HEK293 (cell line): ENCODE measurements around the gene ARIH1.
"Not testable (repeated sequence)": the region's sequence is repeated elsewhere in the genome, so short reads cannot be mapped to it uniquely, and the experiment has no call there.

Experiments
- CTCF ChIA-PET: fragments of 350-600 bp; formaldehyde crosslinking; extraction: SDS; loops from one replicate; lab custom pipeline; 2021; ENCODE audit warnings: antibody characterized with exemption; lab: Yijun Ruan, JAX
- POLR2A ChIA-PET: fragments of 300-600 bp; formaldehyde crosslinking; extraction: SDS; loops from one replicate; lab custom pipeline; 2020; ENCODE audit warnings: antibody characterized with exemption, inconsistent platforms; lab: Yijun Ruan, JAX
- H3K27ac ChIP-seq: fragments of 200-500 bp; sonication (Bioruptor generic); 2 replicates; pipeline ENCODE4 v1.5.1; 2014; ENCODE audit warnings: low read depth, low read length, control low read depth, inconsistent platforms; ENCODE audit errors: extremely low read depth
- H3K36me3 ChIP-seq, 2 experiments: fragments of 200-500 bp in 1 of 2; sonication (Bioruptor generic) in 1 of 2; 1 replicate in 1 of 2; 2 replicates in 1 of 2; pipeline ENCODE4 v1.5.1; 2014 to 2017; ENCODE audit warnings: inconsistent platforms in 2 of 2, low read length in 2 of 2; ENCODE audit not compliant: control insufficient read depth in 2 of 2, insufficient read depth in 1 of 2
- H3K4me1 ChIP-seq: fragments of 200-500 bp; sonication (Bioruptor generic); 2 replicates; pipeline ENCODE4 v1.5.1; 2014; ENCODE audit warnings: mild to moderate bottlenecking, low read length, inconsistent platforms; ENCODE audit not compliant: control insufficient read depth, insufficient read depth
- H3K4me3 ChIP-seq: 2 replicates; pipeline ENCODE4 v1.5.1; 2011; ENCODE audit warnings: low read depth, mild to moderate bottlenecking, control low read depth, low read length, moderate library complexity
- H3K9me3 ChIP-seq: fragments of 200-500 bp; sonication (Bioruptor generic); 2 replicates; pipeline ENCODE4 v1.5.1; 2014; ENCODE audit warnings: low read depth, low read length, inconsistent platforms; ENCODE audit not compliant: control insufficient read depth, insufficient read depth
- EGR2 ChIP-seq: fragments of 450-650 bp; formaldehyde crosslinking; IDR thresholded peaks from 2 replicates; pipeline ENCODE4 v1.5.1; 2016; ENCODE audit warnings: low read depth, missing biosample characterization, missing genetic modification characterization
- GLI4 ChIP-seq: fragments of 450-650 bp; formaldehyde crosslinking; IDR thresholded peaks from 2 replicates; pipeline ENCODE4 v1.5.1; 2016; ENCODE audit warnings: missing biosample characterization, missing genetic modification characterization
- RBAK ChIP-seq: fragments of 450-650 bp; formaldehyde crosslinking; IDR thresholded peaks from 2 replicates; pipeline ENCODE4 v1.5.1; 2016; ENCODE audit warnings: missing biosample characterization, missing genetic modification characterization
- SCRT1 ChIP-seq: fragments of 450-650 bp; formaldehyde crosslinking; IDR thresholded peaks from 2 replicates; pipeline ENCODE4 v1.5.1; 2016; ENCODE audit warnings: missing biosample characterization, missing genetic modification characterization, borderline replicate concordance
- ZNF112 ChIP-seq: fragments of 450-650 bp; formaldehyde crosslinking; IDR thresholded peaks from 2 replicates; pipeline ENCODE4 v1.5.0; 2017; ENCODE audit warnings: missing biosample characterization, missing genetic modification characterization
- ZNF202 ChIP-seq: fragments of 450-650 bp; formaldehyde crosslinking; IDR thresholded peaks from 2 replicates; pipeline ENCODE4 v1.5.1; 2016; ENCODE audit warnings: missing biosample characterization, missing genetic modification characterization, borderline replicate concordance
- ZNF311 ChIP-seq: fragments of 450-650 bp; formaldehyde crosslinking; IDR thresholded peaks from 2 replicates; pipeline ENCODE4 v1.5.1; 2017; ENCODE audit warnings: missing biosample characterization, missing genetic modification characterization, borderline replicate concordance
- ZNF354C ChIP-seq: fragments of 450-650 bp; formaldehyde crosslinking; IDR thresholded peaks from 2 replicates; pipeline ENCODE4 v1.5.1; 2016; ENCODE audit warnings: missing biosample characterization, missing genetic modification characterization, low read depth, borderline replicate concordance
- ZNF394 ChIP-seq: fragments of 450-650 bp; formaldehyde crosslinking; IDR thresholded peaks from 2 replicates; pipeline ENCODE4 v1.5.1; 2016; ENCODE audit warnings: missing biosample characterization, missing genetic modification characterization, mild to moderate bottlenecking, moderate library complexity, borderline replicate concordance
- ZNF610 ChIP-seq: fragments of 450-650 bp; formaldehyde crosslinking; IDR thresholded peaks from 2 replicates; pipeline ENCODE4 v1.5.1; 2016; ENCODE audit warnings: missing biosample characterization, missing genetic modification characterization, borderline replicate concordance
- ZNF768 ChIP-seq: fragments of 450-650 bp; formaldehyde crosslinking; IDR thresholded peaks from 2 replicates; pipeline ENCODE4 v1.5.1; 2018; ENCODE audit warnings: missing biosample characterization, mild to moderate bottlenecking, missing genetic modification characterization
- ZNF843 ChIP-seq: fragments of 450-650 bp; formaldehyde crosslinking; IDR thresholded peaks from 2 replicates; pipeline ENCODE4 v1.5.1; 2016; ENCODE audit warnings: missing biosample characterization, missing genetic modification characterization
- ZXDB ChIP-seq: fragments of 450-650 bp; formaldehyde crosslinking; IDR thresholded peaks from 2 replicates; pipeline ENCODE4 v1.5.1; 2016; ENCODE audit warnings: missing biosample characterization, missing genetic modification characterization
- TF ChIP-seq, protein P1 (sequence below): fragments of 450-650 bp; IDR thresholded peaks from 2 replicates; pipeline ENCODE4 v1.5.1; 2018; ENCODE audit warnings: missing biosample characterization, missing genetic modification characterization
- TF ChIP-seq, protein P2 (sequence below): fragments of 450-650 bp; IDR thresholded peaks from 2 replicates; pipeline ENCODE4 v1.5.1; 2018; ENCODE audit warnings: missing biosample characterization, mild to moderate bottlenecking, missing genetic modification characterization

The ARIH1 gene

DNA sequence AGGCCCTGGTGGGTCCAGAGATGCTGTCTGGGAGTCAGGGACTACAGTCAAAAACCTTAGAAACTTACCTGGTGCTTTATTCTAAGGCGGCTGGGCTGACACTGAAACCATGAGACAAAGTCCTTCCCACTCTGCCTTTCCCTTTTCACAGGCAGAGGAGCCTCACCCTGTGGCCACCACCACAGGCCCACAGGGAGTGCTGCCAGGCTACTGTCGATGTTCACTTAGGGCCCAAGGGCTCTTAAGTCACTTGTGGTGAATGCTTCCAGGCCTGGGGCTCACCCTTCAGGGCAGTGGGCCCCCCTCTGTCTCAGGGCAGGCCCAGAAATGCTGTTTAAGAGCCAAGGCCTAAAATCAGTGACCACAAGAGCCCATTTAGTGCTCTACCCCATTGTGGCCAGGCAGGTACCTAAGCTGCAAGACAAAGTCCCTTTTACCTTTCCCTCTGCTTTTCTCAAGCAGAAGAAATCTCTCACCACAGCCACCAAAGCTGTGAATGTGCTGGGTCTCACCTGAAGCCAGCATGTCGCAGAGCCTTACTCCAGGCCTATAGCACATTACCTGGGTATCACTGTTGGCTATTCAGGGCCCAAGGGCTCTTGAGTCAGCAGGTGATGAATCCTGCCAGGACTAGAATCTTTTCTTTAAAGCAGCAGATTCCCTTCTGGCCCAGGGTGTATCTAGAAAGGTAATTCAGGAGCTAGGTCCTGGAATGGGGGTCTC is 140.8 kb downstream of the ARIH1 start (continued):
- TF ChIP-seq EGR2 (tag by site-specific recombination) (no peak), ZNF112 (no peak), ZNF354C (tag by site-specific recombination) (no peak), SCRT1 (tag by site-specific recombination) (no peak), ZNF768 (tag by site-specific recombination) (no peak)
- TF ChIP-seq, protein P1, sequence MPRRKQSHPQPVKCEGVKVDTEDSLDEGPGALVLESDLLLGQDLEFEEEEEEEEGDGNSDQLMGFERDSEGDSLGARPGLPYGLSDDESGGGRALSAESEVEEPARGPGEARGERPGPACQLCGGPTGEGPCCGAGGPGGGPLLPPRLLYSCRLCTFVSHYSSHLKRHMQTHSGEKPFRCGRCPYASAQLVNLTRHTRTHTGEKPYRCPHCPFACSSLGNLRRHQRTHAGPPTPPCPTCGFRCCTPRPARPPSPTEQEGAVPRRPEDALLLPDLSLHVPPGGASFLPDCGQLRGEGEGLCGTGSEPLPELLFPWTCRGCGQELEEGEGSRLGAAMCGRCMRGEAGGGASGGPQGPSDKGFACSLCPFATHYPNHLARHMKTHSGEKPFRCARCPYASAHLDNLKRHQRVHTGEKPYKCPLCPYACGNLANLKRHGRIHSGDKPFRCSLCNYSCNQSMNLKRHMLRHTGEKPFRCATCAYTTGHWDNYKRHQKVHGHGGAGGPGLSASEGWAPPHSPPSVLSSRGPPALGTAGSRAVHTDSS (tag by site-specific recombination), result no peak
- TF ChIP-seq, protein P2, sequence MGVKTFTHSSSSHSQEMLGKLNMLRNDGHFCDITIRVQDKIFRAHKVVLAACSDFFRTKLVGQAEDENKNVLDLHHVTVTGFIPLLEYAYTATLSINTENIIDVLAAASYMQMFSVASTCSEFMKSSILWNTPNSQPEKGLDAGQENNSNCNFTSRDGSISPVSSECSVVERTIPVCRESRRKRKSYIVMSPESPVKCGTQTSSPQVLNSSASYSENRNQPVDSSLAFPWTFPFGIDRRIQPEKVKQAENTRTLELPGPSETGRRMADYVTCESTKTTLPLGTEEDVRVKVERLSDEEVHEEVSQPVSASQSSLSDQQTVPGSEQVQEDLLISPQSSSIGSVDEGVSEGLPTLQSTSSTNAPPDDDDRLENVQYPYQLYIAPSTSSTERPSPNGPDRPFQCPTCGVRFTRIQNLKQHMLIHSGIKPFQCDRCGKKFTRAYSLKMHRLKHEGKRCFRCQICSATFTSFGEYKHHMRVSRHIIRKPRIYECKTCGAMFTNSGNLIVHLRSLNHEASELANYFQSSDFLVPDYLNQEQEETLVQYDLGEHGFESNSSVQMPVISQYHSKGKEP (tag by site-specific recombination), result no peak

DNA sequence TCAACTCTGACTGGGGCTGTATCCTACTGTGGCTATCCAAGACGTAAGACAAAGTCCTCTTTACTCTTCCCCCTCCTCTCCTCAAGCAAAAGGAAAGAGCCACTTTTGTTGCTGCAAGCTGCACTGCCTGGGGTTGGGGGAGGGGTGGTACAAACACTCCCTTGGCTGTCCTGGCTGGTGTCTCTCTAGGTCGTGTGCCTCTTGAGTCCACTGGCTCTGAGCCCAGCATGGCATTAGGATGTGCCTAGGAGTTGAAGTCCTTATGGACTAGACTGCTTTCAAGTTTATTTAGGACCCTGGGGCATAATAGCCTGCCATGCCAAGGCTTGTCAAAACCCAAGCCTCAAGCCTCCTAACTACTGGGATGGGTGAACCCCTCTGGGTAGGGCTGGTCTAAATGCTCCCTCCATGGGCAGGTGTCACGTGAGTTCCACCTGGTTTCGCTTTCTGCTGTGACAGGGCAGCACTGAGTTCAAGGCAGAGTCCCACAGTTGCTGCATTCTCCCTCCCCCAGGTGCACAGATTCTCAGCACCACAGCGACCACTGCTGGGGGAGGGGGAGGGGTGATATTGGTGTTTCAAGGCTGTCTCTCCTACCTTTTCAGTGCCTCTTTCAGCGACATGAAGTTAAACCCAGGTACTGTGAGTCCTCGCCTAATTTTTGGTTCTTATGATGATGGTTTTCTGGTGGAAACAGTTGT is 141.6 kb downstream of the ARIH1 start:
- H3K27ac ChIP-seq, H3K9me3 ChIP-seq, H3K4me3 ChIP-seq, H3K4me1 ChIP-seq, POLR2A ChIA-PET, H3K36me3 ChIP-seq, CTCF ChIA-PET: not testable (repeated sequence)

DNA sequence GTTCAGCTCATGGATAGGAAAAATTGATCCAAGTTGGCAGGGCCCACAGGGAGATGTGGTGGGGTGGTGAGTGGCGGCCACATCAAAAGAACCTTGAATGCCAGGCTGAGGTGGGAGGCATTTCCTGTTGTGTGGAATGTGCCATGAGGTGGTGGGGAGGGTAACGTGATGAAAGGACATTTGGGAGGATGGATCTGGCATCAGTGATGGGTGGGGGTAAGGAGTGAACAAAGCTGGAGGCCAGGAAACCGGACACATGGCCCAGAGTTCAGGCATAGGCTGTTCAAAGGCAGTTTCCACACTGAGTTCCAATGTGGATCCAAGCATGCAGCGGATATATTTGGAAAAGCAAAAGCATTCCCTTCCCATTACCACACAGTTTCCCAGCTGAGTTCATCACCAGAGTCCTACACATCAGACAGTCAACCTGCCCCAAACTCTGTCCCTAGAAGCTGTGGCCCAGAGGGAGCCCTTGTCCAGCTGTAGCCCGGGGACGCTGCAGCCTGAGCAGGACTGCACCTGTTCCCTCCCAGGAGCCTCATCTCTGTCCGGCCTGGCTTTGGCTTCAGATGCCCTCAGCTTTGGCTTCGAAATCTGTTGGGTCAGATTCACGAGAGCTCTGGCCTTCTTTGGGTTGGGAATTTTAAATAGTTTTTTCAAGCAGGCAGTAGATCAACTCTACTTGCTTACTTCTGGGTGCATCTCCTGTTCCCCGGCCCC is 142.5 kb downstream of the ARIH1 start:
- Histone ChIP-seq H3K9me3 (no peaks in the 10 kb centered on the region), H3K27ac (no peak overlapping the region), H3K36me3 (no peaks in the 10 kb centered on the region), H3K4me1 (no peaks in the 10 kb centered on the region), H3K4me3 (no peak overlapping the region)
- POLR2A ChIA-PET, result no interaction called here
- TF ChIP-seq ZNF202 (tag by site-specific recombination) (no peak), ZNF394 (tag by site-specific recombination) (no peak), ZXDB (tag by site-specific recombination) (no peak), GLI4 (tag by site-specific recombination) (no peak), RBAK (tag by site-specific recombination) (no peak), ZNF311 (tag by site-specific recombination) (no peak), ZNF843 (tag by site-specific recombination) (no peak), ZNF610 (tag by site-specific recombination) (no peak)
- CTCF ChIA-PET, result interaction anchor here (1.0 to 1.2 kb wide), 2 partner anchors 17 to 55 kb away, joined by 3 to 4 read pairs; no protein-coding TSS in a partner anchor

DNA sequence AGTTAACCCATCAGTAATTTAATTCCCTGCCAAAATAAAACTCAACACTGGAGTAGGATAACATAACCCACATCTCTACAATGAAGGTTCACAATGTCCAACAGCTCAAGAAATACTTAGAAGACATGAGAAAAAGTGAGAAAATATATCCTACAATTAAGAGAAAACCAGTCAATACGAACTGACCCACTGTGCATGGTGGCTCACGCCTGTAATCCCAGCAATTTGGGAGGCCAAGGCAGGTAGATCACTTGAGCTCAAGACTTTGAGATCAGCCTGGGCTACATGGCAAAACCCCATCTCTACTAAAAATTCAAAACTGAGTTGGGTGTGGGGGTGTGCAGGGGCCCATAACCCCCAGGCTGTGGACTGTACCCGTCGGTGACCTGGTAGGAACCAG is 149.7 kb downstream of the ARIH1 start:
- H3K4me3 ChIP-seq, H3K36me3 ChIP-seq, H3K4me1 ChIP-seq, H3K9me3 ChIP-seq, POLR2A ChIA-PET, H3K27ac ChIP-seq: not testable (repeated sequence)
- CTCF ChIA-PET, result interaction anchor here (0.6 to 1.5 kb wide), 2 partner anchors 24 to 71 kb away, joined by 3 to 8 read pairs; no protein-coding TSS in a partner anchor
